ENCODE results near the gene MYO9B. TPM values are rescaled to one million over a fixed set of nuclear protein-coding genes. Genes with fewer than 3 reads are reported as not detected.

The MYO9B gene
- total and polyA plus RNA-seq, 2 of the 13 experiments (the other 11 are each of a cell fraction or from before 2014, with no cell fraction given) = 18.0 to 18.3 TPM

DNA sequence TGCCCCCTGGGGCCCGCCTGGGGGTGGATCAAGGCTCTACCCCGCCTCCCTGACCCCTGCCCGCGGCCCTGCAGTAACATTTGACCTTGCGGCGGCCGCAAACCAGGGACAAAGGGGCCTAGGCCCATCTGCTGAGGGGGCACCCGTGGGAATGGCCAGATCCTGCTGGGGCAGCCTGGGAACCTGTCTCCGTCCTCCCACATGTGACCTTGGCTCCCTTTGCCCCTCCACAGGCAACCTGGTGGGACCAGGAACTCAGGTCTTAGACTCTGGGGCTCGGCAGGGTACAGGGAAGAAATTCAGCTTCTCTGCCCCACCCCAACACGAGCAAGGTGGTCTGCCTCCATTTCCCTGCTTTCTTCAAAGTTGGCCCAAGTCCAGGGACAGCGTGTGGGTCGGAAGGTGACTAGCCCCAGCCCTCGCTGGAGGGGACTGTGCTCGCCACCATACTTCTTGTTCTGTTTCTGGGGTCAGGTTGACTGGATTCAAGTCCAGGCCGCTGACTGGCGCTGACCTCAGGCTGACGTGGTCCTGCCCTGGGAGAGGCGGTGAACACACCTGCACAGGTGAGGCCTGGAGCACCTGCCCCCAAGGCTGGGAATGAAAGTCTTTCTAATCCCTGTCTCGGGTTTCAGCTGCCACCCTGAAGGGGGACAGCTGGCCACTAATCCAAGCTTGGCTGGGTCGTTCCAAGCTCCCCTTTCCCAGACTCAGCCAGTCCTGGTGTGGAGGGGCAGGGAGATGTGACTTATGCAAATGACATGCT, 172.6 kb downstream of the MYO9B start (continued):
- TF ChIP-seq ELK4 (CRISPR knock-in tag; IDR thresholded peaks at IDR 0.05; ENCODE audit: borderline replicate concordance) (no peak), ZNF326 (CRISPR knock-in tag; IDR thresholded peaks at IDR 0.05; ENCODE audit: borderline replicate concordance) (no peak), ZNF749 (CRISPR knock-in tag; IDR thresholded peaks at IDR 0.05; ENCODE audit: borderline replicate concordance) (0 out of 2 replicates have a peak, but pooled peaks have one; percentile 67), MEIS1 (CRISPR knock-in tag; IDR thresholded peaks at IDR 0.05; ENCODE audit: borderline replicate concordance) (0 out of 2 replicates have a peak, but pooled peaks have one; percentile 80), IKZF4 (CRISPR knock-in tag; IDR thresholded peaks at IDR 0.05; ENCODE audit: borderline replicate concordance, low read depth, not compliant biosample characterization) (no peak), MED1 (CRISPR knock-in tag; IDR thresholded peaks at IDR 0.05) (peak; percentile 85), ZSCAN25 (CRISPR knock-in tag; IDR thresholded peaks at IDR 0.05) (peak; percentile 89), ZBTB39 (CRISPR knock-in tag; IDR thresholded peaks at IDR 0.05) (peak; percentile 81; the same call in 1 of the 2 replicates), ZBED4 (CRISPR knock-in tag; IDR thresholded peaks at IDR 0.05; ENCODE audit: borderline replicate concordance) (peak; percentile 57; the same call in 1 of the 2 replicates), ZNF747 (CRISPR knock-in tag; IDR thresholded peaks at IDR 0.05; ENCODE audit: borderline replicate concordance) (no peak; the same call in 1 of the 2 replicates), ZMYM3 (CRISPR knock-in tag; IDR thresholded peaks at IDR 0.05) (peak; percentile 95), MYNN (CRISPR knock-in tag; IDR thresholded peaks at IDR 0.05; ENCODE audit: low read depth) (no peak), MTA3 (CRISPR knock-in tag; IDR thresholded peaks at IDR 0.05) (no peak), SOX6 (IDR thresholded peaks at IDR 0.05) (no peak), SOX6 (CRISPR knock-in tag; IDR thresholded peaks at IDR 0.05) (peak; percentile 96), SP2 (CRISPR knock-in tag; IDR thresholded peaks at IDR 0.05) (no peak; the same call in 1 of the 2 replicates), NFE2L1 (CRISPR knock-in tag; IDR thresholded peaks at IDR 0.05; ENCODE audit: borderline replicate concordance) (no peak), ZNF264 (CRISPR knock-in tag; IDR thresholded peaks at IDR 0.05) (peak; percentile 92), AGO1 (IDR thresholded peaks at IDR 0.05; ENCODE audit: low read depth, low read length, poor library complexity, severe bottlenecking) (no peak)
- TF ChIP-seq, protein P1, sequence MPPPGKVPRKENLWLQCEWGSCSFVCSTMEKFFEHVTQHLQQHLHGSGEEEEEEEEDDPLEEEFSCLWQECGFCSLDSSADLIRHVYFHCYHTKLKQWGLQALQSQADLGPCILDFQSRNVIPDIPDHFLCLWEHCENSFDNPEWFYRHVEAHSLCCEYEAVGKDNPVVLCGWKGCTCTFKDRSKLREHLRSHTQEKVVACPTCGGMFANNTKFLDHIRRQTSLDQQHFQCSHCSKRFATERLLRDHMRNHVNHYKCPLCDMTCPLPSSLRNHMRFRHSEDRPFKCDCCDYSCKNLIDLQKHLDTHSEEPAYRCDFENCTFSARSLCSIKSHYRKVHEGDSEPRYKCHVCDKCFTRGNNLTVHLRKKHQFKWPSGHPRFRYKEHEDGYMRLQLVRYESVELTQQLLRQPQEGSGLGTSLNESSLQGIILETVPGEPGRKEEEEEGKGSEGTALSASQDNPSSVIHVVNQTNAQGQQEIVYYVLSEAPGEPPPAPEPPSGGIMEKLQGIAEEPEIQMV (CRISPR knock-in tag; IDR thresholded peaks at IDR 0.05; ENCODE audit: low read depth) = peak; percentile 52; the same call in 1 of the 2 replicates
